Forelimb muscle (tissue), 1 donor: ENCODE measurements around the gene CARS1. TPM values are rescaled to one million over a fixed set of nuclear protein-coding genes. Genes with fewer than 3 reads are reported as not detected.

Experiments
- DNase-seq: peaks from one replicate; pipeline ENCODE4 v3.0.0-alpha.2; 2013; ENCODE audit warnings: low read depth
- polyA plus RNA-seq: library from polyadenylated mRNA; unstranded; fragments of 120-200 nt; gene quantifications from one replicate; pipeline ENCODE4 v1.2.1, GENCODE V29; 2013; ENCODE audit not compliant: insufficient read length

Gene CARS1
- polyA plus RNA-seq, 1 donor, result 20.6 TPM

DNA sequence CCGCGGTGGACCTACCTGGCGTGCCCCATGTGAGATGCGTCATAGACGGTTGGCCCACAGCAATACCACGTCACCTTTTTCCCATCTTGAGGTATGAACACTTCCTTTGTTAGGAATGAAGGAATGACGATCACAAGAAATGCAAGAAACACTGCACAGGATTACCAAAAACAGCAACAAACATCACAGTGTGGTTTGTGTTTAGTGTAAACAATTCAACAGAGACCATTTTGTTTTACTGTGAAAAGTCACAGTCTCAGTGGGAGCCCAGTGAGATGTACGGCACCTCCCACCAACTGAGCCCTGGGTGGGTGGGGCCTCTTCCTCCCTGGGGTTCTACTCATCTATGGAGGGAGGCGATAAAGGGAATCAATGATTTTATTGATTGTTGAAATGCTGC, 16.3 kb downstream of the CARS1 start:
- no peak for DNase-seq

GRCh38 chr11:3037945-3038271, 19.3 kb downstream of the CARS1 start:
- DNase-seq, result no peak

GRCh38 chr11:3037040-3037944, 19.9 kb downstream of the CARS1 start:
- no peak for DNase-seq

DNA sequence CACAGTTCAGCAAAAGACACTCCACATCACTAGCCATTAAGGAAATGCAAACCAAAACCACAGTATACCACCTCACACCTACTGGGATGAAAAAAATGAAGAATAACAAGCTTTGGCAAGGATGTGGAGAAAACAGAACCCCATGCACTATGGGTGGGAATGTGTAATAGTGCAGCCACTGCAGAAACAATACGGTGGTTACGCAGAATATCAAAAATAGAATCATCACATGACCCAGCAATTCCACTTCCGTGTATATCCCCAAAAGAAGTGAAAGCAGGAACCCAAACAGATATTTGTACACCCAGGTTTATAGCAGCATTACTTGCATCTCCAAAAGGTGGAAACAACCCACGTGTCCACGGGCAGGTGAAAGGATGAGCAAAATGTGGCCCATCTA, 20.8 kb downstream of the CARS1 start:
- no peak for DNase-seq

- DNase-seq, result no peak
Measured at GRCh38 chr11:3035333-3035732, 21.9 kb downstream of the CARS1 start.

DNA sequence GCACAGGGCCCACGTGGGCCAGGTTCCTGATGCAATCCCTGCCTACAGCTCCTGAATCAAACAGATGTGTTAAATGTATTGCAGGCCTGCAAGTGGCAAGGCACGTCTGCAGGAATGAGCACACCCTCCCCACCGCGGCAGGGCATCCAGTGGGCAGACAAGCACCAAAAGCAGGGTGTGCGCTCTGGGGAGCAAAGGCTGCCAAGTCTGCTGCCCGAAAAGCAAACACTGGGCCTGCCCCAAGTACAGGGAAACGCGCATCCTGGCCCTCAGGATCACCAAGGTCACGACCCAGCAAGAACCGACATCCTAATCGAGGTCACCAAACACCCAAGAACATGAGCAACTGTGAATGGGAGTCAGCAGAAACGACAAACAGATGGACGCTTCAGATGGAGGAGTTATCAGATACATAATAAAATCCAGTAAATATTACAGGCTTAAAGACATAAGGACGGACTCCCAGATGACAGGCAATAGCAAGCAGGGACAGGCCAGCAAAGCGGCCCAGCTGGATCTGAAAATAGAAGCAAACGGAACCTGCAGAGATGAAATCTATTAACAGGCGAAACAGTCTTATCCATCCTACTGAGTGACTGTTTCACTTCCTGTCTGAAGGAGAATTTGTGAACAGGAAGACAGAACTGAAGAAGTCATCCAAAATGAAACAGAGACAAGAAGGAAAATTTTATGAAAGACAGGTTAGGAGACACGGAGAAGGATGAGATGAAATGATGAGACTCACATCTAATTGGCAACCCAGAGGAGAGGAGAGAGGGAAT, 26.7 kb downstream of the CARS1 start:
- no peak for DNase-seq

DNA sequence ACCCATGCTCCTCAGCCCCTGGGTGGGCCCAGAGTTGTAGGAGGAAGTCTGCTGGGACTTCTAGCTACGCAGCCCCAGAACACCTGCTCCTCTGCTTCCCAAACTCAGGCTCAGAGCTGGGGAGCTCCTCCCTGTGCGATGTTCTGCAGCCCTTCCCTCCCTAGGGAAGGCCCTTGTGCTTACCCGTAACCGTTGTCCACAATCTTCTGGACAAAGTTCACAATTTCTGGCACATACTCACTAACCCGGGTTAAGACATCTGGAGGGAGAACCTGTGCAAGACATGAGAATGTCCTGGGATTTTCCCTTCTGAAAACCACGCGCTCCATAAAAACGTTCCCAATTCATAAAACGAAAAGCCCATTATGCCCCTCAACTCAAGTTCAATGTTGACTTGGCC, 28.4 kb downstream of the CARS1 start:
- no peak for DNase-seq

DNA sequence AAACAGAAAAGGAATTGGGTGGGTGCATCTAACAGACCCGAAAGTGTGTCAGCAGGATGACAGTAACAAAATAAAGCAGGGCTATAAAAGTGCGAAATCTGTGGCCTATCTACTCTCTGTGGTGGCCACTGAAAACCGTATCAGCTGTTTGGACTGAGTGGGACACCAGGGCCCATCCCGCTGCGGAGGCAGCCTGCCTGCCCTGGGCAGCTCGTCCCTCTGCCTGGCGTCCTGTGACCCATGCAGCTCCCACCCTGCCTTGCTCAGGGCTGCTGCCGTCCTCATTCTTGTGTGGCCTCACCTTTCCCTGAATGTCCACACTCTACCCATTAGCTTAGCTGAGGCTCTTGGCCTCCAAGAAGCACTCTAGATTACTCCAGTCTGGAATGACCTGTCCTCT, 30.4 kb downstream of the CARS1 start:
- no peak for DNase-seq

- no peak for DNase-seq
Measured at GRCh38 chr11:3022982-3023381, 34.2 kb downstream of the CARS1 start.

DNA sequence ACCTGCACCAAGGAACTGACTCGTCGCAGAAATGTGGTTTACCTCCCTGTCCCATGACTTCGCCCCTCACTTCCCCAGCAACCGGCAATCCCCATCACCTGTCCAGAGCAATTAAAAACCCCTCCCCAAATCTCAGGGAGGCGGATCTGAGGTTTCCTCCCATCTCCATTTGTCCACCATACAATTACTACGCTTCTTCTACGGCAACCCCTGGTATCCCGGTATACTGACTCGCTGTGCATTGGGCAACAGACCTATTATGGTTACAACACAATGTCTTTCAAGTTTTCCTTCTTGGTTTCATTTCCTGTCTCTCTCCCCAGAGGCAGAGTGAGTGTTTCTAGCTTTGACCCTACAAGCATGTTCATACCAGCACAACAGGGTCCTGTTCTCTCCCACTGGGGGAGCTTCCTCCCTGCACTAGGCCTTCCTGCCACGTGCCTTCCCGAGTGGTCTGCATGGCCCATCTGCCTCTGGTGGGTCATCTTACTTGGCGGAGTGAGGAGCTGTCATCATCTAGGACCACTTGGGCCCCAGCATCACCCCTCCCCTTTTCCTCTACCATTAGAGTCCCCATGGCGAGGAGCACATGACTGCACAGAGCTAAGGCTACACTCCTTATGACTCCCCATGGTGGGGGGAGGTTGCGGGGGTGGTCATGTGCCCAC, 34.8 kb downstream of the CARS1 start:
- no peak for DNase-seq

DNA sequence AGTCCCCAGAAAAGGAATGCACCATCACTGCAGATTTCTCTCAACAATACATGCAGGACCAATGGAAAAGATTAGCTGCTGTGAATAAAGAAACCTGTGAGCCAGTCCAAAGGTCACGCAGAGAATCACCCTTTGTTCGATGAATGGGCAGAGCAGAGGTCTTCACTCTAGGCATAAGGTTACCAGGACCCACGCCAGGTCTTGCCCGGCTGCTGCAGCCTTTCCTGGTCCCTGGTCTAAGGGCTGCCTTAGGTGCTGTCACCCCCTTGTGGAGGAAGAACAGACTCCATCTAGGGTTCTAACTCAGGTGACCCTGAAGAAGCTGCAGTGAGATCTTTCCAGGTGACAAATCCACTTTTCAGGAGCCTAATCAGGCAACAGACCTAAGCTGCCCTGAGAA, 36.1 kb downstream of the CARS1 start:
- DNase-seq, result no peak

DNA sequence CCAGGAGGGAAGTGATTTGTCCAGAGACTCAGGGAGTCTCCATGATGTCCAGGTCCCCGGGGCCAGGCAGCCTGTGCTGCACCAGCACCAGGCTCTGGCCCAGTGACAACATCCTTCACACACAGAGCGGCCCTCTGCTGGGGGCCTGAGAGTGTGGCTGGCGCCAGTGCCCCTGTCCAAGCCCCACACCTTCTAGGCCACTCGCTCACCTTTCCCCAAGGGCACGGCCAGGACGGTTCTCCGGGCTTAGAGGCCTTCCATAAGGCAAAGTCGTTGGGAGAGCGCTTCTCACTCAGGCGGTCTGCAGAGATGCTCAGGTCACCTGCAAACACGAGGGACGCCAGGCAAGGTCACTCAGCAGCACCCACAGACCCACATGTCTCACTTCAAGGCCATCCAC, 37.2 kb downstream of the CARS1 start:
- no peak for DNase-seq

DNA sequence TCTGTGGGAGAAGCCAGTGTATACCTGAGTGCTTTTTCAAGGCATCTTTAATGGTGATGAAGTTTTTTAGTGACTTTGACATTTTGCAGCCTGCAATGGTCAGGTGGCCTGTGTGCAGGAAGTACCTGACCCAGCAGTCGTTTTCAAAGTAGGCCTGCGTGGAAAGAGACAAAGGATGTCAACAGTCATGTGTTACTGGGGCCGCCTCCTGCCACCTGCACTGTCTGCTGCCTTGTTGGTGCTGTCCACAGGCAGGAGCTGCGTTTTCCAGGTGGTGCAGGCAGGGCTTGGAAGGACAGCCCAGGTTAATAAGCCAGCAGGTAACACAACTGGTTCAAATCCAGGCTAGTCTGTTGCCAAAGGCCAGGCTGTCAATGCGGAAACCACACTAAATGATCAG, 38.6 kb downstream of the CARS1 start:
- DNase-seq, result no peak

DNA sequence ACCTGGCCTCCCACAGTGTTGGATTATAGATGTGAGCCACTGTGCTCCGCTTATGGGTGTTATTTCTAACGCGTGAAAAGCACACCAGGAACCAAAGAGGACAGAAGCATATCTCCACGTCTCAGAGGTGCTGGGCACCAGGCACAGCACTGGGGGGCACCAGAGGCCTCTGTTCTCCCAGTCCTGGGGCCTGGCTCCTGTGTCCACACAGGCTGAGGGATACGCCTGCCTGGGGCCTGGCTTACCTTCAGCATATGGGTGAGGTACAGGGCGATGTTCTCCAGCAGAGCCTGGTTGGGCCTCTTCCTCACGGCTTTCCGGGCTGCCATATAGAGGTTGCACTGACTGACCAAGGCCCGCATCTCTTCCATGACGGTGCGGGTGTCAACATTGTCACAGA, 40.4 kb downstream of the CARS1 start:
- DNase-seq, result no peak

- no peak for DNase-seq
Measured at GRCh38 chr11:3015796-3016195, 41.4 kb downstream of the CARS1 start.

DNA sequence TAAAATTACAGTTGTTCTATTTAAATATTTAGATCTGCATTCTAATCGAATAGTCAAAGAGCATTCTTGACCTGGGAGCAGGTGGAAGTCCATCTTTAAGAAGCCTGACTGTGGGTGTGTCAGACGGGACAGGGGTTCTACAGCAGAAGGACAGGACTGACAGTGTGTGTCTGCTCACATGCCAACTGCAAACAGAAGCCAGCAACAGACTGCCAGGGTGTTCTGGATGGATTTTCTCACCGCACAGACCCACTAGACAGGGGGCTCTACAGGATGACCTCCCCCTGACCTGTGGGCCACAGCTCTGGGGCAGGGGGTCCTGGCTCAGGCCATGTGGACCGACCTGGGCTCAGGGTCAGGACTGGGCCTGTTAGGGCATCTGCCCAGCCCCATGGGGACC, 42.3 kb downstream of the CARS1 start:
- DNase-seq, result no peak

DNA sequence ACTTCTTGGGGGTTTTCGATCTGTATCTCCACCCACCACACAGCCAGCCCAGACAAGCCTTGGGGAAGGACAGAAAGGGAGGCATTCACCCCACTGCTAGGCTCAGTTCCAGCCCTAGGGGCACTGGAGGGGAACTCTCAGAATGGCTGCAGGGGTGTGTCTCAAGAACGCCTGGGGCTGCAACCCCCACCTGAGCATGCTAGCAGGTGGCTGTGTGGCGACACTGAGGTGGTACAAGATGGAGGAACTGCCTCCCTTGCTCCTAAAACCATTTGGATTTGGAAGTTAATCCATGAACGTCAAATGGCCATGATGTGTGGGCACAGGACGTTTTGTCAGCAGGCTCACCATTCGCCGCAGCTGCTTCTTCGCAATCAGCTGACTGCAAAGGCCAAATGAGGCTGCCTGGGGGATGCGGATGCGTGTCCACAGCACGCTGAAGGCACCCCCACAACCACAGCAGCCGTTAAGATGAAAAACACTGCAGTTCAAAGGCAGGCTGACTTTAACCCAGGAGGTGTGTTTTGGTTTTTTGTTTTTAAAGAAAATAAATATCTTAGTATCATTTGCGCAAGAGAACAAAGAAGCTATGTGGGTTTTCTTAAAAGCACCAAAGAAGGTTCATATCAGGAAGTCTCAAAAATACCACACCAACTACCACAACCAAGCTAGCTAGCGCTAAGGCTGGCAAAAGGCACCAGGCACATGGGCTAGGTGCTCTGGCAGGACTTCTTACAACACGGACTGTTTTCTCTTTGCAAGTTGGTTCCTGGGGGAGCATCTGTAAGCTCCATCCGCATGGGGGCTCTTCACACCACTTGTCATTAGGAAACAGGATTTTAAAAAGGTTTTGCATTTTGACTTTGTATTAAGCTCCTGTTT, 42.9 kb downstream of the CARS1 start:
- DNase-seq, result no peak

DNA sequence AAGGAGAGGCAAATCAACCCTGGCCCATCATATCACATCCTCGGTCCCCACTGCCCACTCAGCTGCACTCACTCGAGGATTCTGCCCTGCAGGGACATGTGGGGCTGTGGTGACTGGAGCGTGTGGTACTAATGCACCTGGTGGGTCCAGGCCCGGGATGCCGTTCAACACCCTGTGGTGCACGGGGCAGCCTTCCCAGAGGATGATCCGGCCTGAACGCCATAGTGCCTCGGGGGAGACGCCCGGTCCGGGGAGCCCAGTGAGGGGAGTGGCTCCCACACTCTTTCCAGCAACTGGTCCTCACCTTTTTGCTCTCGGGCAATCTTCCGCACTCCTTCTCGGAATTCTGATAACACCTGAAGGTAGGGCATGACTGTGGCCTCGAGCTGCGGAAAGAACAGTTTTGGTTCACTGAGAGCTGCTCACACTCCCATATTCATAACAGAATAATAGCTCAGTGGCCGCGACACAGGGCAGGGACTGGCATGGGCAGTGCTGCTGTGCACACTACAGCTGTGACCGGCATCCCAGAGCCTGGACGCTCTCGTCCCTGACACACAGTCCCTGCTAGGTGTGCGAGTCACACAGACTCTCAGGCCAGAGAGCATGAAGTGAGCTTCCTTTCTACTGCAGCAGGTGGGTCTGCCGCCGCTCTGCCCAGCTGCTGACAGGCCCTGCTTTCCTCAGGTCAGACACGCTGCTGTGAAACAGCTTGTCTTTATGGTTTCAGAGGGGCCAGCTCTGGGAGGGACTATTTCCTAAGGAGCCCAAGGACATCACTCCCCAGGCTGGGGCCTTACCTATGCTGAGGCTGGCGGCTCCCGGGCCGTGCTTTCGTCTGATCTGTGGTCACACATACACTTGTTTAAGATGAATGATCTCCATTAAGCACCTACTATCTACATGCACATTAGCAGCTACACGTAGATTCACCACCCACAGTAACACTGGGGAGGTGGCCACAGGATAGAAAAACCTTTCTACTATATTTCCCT, 45.0 kb downstream of the CARS1 start:
- no peak for DNase-seq

- DNase-seq, result no peak
Measured at GRCh38 chr11:3010521-3011275, 46.5 kb downstream of the CARS1 start.

GRCh38 chr11:3010004-3010403, 47.2 kb downstream of the CARS1 start:
- no peak for DNase-seq
